Activated CD8-positive, alpha-beta memory T cell treated with anti-CD3 and anti-CD28 coated beads, Interleukin-2, amount 50 U/mL, for 4 hours (primary cell): ENCODE measurements around the gene PCDHGA9.
"Not testable (repeated sequence)": the region's sequence is repeated elsewhere in the genome, so short reads cannot be mapped to it uniquely, and the experiment has no call there.

ENCODE experiments used
- DNase-seq: peaks from one replicate; pipeline ENCODE4 v3.0.0-alpha.2; 2020

Gene PCDHGA9

GRCh38 chr5:141384471-141385267, 17.9 kb upstream of the PCDHGA9 start:
- DNase-seq = no peak

GRCh38 chr5:141387557-141388311, 14.8 kb upstream of the PCDHGA9 start, which contains the start of gene PCDHGB4:
TSS of gene PCDHGB4 (plus strand) at chr5:141387698. CDS start at chr5:141387885, 187 bp downstream.
- not testable (repeated sequence) for DNase-seq

GRCh38 chr5:141388661-141389060, 13.9 kb upstream of the PCDHGA9 start:
- no peak for DNase-seq

- no peak for DNase-seq
Observed at GRCh38 chr5:141389153-141390042, 13.2 kb upstream of the PCDHGA9 start.

- no peak for DNase-seq
Observed at GRCh38 chr5:141392429-141393198, 10.0 kb upstream of the PCDHGA9 start, which contains the start of gene PCDHGA8. TSS of gene PCDHGA8 (plus strand) at chr5:141392633. CDS start at chr5:141392814, 181 bp downstream.

GRCh38 chr5:141393267-141393666, 9.3 kb upstream of the PCDHGA9 start:
- DNase-seq = no peak

- not testable (repeated sequence) for DNase-seq
Observed at GRCh38 chr5:141394401-141395187, 8.0 kb upstream of the PCDHGA9 start.

GRCh38 chr5:141397756-141398551, 4.6 kb upstream of the PCDHGA9 start, which contains the start of gene PCDHGB5:
TSS of gene PCDHGB5 (plus strand) at chr5:141397947. CDS start at chr5:141398128, 181 bp downstream.
- not testable (repeated sequence) for DNase-seq

GRCh38 chr5:141398608-141399007, 4.0 kb upstream of the PCDHGA9 start:
- no peak for DNase-seq

GRCh38 chr5:141399555-141400258, 2.9 kb upstream of the PCDHGA9 start:
- no peak for DNase-seq

GRCh38 chr5:141403387-141403786, 809 bp downstream of the PCDHGA9 start:
- DNase-seq = no peak

GRCh38 chr5:141407790-141408505, 5.4 kb downstream of the PCDHGA9 start, which contains the start of gene PCDHGB6:
TSS of gene PCDHGB6 (plus strand) at chr5:141408021. CDS start at chr5:141408203, 182 bp downstream.
- DNase-seq = not testable (repeated sequence)

- no peak for DNase-seq
Observed at GRCh38 chr5:141409598-141410306, 7.2 kb downstream of the PCDHGA9 start.

GRCh38 chr5:141411575-141411974, 9.0 kb downstream of the PCDHGA9 start:
- DNase-seq = no peak

- peak; percentile 42 for DNase-seq
Observed at GRCh38 chr5:141412854-141413539, 10.4 kb downstream of the PCDHGA9 start, which contains the start of gene PCDHGA10. TSS of gene PCDHGA10 (plus strand) at chr5:141412987. CDS start at chr5:141413176, 189 bp downstream.

- no peak for DNase-seq
Observed at GRCh38 chr5:141413540-141414069, 11.0 kb downstream of the PCDHGA9 start.
